Measurements from ENCODE around the gene EPM2AIP1.
"Not testable (repeated sequence)": the region's sequence is repeated elsewhere in the genome, so short reads cannot be mapped to it uniquely, and the experiment has no call there.

DNA sequence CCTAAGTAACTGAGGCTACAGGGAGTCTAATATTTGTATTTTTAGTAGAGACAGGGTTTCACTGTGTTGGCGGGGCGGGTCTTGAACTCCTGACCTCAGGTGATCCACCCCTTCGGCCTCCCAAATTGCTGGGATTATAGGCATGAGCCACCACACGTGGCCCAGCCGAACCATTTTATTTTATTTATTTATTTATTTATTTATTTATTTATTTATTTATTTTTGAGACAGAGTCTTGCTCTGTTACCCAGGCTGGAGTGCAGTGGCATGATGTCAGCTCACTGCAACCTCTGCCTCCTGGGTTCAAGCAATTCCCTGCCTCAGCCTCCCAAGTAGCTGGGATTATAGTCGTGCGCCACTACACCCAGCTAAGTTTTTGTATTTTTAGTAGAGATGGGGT lies 29.9 kb downstream of the EPM2AIP1 start:
- TF ChIP-seq, protein P1, sequence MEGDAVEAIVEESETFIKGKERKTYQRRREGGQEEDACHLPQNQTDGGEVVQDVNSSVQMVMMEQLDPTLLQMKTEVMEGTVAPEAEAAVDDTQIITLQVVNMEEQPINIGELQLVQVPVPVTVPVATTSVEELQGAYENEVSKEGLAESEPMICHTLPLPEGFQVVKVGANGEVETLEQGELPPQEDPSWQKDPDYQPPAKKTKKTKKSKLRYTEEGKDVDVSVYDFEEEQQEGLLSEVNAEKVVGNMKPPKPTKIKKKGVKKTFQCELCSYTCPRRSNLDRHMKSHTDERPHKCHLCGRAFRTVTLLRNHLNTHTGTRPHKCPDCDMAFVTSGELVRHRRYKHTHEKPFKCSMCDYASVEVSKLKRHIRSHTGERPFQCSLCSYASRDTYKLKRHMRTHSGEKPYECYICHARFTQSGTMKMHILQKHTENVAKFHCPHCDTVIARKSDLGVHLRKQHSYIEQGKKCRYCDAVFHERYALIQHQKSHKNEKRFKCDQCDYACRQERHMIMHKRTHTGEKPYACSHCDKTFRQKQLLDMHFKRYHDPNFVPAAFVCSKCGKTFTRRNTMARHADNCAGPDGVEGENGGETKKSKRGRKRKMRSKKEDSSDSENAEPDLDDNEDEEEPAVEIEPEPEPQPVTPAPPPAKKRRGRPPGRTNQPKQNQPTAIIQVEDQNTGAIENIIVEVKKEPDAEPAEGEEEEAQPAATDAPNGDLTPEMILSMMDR (IDR thresholded peaks at IDR 0.05 in 2 of 3, conservative IDR thresholded peaks at IDR 0.05 in 1 of 3; ENCODE audit: borderline replicate concordance in 1 of 3, insufficient read depth in 1 of 3, low read depth in 2 of 3, low read length in 2 of 3), result not testable (repeated sequence)
- TF ChIP-seq SRF (IDR thresholded peaks at IDR 0.05; ENCODE audit: low read depth); POLR2AphosphoS5 (IDR thresholded peaks at IDR 0.05; ENCODE audit: low read depth, low read length); EZH2phosphoT487 (IDR thresholded peaks at IDR 0.05; ENCODE audit: borderline replicate concordance); YY1 (IDR thresholded peaks at IDR 0.05; ENCODE audit: extremely low read depth, insufficient replicate concordance, low read depth, low read length): not testable (repeated sequence)
- TF ChIP-seq, protein P2, sequence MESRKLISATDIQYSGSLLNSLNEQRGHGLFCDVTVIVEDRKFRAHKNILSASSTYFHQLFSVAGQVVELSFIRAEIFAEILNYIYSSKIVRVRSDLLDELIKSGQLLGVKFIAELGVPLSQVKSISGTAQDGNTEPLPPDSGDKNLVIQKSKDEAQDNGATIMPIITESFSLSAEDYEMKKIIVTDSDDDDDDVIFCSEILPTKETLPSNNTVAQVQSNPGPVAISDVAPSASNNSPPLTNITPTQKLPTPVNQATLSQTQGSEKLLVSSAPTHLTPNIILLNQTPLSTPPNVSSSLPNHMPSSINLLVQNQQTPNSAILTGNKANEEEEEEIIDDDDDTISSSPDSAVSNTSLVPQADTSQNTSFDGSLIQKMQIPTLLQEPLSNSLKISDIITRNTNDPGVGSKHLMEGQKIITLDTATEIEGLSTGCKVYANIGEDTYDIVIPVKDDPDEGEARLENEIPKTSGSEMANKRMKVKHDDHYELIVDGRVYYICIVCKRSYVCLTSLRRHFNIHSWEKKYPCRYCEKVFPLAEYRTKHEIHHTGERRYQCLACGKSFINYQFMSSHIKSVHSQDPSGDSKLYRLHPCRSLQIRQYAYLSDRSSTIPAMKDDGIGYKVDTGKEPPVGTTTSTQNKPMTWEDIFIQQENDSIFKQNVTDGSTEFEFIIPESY (IDR thresholded peaks at IDR 0.05; ENCODE audit: extremely low read depth, insufficient replicate concordance, low read length), result not testable (repeated sequence)
